ENCODE measurements around the gene SLC26A3.

DNA sequence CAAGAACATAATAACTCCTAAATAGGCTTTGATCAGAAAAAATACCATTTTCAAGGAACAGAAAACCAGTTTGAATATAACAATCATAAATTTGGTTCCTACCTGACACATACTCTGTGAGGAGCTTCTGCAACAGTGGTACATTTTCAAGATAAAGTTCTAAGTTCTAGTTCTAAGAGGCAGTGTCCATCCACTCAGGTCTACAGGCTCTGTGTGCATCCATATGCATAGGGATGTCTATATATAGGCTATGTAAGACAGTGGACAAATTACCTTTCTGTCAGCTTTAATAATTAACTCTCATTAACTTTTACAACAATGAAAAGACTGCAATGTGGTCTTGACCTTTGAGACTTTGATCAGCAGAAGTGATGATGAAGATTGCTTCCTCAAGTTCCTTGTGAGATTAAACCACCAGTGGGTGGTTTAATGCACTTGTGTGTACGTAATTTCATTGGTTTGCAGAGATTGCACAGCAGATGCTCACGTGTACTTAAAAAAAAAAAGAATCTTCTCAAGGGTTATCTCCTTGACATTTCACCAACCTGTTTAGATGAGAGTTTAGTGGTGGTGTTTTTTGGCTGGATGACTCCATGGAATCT lies at the start of gene SLC26A3:
- TF ChIP-seq POLR2AphosphoS5 (IDR thresholded peaks at IDR 0.05; ENCODE audit: low read depth), result no peak
- TF ChIP-seq, protein P1, sequence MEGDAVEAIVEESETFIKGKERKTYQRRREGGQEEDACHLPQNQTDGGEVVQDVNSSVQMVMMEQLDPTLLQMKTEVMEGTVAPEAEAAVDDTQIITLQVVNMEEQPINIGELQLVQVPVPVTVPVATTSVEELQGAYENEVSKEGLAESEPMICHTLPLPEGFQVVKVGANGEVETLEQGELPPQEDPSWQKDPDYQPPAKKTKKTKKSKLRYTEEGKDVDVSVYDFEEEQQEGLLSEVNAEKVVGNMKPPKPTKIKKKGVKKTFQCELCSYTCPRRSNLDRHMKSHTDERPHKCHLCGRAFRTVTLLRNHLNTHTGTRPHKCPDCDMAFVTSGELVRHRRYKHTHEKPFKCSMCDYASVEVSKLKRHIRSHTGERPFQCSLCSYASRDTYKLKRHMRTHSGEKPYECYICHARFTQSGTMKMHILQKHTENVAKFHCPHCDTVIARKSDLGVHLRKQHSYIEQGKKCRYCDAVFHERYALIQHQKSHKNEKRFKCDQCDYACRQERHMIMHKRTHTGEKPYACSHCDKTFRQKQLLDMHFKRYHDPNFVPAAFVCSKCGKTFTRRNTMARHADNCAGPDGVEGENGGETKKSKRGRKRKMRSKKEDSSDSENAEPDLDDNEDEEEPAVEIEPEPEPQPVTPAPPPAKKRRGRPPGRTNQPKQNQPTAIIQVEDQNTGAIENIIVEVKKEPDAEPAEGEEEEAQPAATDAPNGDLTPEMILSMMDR (conservative IDR thresholded peaks at IDR 0.05; ENCODE audit: low read depth in 2 of 2), result no peak
- TF ChIP-seq NANOG (IDR thresholded peaks at IDR 0.05; ENCODE audit: borderline replicate concordance), result no peak
- TF ChIP-seq, protein P2, sequence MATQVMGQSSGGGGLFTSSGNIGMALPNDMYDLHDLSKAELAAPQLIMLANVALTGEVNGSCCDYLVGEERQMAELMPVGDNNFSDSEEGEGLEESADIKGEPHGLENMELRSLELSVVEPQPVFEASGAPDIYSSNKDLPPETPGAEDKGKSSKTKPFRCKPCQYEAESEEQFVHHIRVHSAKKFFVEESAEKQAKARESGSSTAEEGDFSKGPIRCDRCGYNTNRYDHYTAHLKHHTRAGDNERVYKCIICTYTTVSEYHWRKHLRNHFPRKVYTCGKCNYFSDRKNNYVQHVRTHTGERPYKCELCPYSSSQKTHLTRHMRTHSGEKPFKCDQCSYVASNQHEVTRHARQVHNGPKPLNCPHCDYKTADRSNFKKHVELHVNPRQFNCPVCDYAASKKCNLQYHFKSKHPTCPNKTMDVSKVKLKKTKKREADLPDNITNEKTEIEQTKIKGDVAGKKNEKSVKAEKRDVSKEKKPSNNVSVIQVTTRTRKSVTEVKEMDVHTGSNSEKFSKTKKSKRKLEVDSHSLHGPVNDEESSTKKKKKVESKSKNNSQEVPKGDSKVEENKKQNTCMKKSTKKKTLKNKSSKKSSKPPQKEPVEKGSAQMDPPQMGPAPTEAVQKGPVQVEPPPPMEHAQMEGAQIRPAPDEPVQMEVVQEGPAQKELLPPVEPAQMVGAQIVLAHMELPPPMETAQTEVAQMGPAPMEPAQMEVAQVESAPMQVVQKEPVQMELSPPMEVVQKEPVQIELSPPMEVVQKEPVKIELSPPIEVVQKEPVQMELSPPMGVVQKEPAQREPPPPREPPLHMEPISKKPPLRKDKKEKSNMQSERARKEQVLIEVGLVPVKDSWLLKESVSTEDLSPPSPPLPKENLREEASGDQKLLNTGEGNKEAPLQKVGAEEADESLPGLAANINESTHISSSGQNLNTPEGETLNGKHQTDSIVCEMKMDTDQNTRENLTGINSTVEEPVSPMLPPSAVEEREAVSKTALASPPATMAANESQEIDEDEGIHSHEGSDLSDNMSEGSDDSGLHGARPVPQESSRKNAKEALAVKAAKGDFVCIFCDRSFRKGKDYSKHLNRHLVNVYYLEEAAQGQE (IDR thresholded peaks at IDR 0.05; ENCODE audit: unreplicated experiment), result no peak
- TF ChIP-seq EZH2 (IDR thresholded peaks at IDR 0.05; ENCODE audit: low read depth, unreplicated experiment), result no peak
